Inflammatory macrophage treated with lipopolysaccharide for 4 hours (primary cell): ENCODE measurements around the gene MYRIP.
A peak's percentile ranks its signal among the peaks of the same experiment; 100 is the strongest.
"Not testable (repeated sequence)": the region's sequence is repeated elsewhere in the genome, so short reads cannot be mapped to it uniquely, and the experiment has no call there.

ENCODE experiments used
- DNase-seq: peaks from one replicate; pipeline ENCODE4 v3.0.0-alpha.2; 2020

Gene MYRIP

GRCh38 chr3:39977058-39977794 lies 167.8 kb downstream of the MYRIP start:
- DNase-seq: no peak

DNA sequence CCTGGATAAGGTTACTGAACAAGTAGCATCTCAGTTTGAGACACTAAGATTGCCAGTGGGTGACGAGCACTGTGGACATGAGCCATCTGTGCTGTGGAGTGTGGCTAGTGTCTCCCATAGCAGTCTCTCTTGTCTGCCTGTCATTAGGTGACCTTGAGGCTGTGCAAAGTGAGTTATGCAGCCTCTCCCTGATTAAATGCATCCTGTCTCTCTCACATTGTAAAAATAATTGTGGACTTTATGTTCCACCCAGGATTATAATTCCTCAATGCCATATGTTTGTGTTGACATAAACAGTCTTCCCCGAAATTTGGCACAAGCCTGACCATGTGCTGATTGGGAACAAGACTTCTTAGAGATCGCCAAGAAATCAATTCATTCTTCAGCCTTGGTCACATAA lies 168.9 kb downstream of the MYRIP start:
- no peak for DNase-seq

DNA sequence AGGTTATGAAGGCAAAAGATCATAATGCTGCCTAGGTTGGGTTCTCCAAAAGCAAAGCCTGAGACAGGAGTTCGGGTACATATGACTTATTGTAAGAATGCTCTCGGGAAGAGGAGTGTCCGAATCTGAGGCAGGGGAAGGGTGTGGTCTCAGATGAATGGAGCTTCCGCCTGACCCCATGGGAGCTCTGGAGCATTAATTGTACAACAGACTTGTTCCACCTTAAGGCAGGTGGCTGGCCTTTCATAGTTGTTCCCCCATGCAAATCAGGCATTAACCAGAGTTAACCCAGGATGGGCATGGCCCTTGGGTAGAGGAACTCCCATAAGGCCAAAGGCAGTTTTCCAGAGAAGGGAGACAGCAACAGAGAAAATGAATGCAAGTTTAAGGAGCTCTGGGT lies 170.6 kb downstream of the MYRIP start:
- no peak for DNase-seq

GRCh38 chr3:39980781-39981180 lies 171.4 kb downstream of the MYRIP start:
- no peak for DNase-seq

DNA sequence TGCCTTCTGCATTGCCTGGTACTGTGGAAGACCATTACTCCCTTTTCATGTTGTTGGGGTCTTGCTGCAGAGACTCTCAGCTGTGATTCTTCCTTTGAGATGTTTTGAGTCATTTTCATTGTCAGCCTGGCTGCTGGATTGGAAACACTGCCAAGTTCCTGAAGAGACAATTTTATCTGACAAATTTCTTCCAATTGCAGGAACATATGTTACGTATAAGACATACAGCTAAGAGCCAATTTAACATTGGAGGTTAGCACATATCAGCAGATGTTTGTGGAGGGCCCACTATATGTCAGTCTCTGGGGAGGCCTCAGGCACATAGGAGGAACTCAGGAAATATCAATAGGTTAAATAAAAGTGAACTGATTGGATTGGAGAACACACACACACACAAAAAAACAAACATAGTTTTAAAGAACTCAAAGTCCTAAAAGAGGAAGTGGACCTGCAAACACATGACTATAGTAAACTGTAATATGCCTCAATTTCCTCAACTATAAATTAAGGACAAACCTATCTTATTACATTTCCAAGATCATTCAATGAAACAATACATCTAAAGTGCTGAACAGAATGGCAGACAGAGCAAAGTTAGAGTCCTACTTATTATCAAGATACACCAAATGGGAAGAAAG lies 172.3 kb downstream of the MYRIP start:
- no peak for DNase-seq

DNA sequence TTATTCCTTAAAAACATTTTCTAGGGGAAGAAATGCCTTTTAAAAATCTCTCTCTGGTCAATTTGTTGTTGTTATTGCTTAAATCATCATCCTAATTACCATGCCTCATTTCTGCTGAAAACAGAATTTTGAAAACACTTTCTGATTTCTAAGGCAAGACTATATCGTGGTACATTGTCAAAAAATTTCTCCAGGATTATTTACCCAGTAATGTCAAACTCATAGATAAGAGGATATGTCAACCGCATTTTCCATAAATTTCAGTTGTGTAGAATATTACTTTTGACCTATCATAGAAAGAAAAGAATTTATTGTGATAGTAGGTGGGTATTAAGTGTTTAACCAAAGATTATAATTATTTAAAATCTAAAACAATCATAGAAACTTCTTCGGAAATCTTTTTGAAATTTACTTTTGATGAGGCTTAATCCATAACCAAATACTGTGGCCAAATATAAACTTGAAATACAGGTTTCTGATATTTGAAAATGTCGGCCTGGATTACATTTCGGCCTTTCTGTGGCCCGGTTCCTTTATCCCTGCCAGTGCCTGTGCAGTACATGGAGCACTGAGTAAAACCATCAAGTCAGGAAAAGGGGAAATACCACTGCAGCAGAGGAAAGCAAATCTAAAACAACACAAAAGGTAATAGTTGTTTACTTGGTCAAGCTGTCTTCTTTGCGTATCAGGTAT lies 173.4 kb downstream of the MYRIP start:
- no peak for DNase-seq

DNA sequence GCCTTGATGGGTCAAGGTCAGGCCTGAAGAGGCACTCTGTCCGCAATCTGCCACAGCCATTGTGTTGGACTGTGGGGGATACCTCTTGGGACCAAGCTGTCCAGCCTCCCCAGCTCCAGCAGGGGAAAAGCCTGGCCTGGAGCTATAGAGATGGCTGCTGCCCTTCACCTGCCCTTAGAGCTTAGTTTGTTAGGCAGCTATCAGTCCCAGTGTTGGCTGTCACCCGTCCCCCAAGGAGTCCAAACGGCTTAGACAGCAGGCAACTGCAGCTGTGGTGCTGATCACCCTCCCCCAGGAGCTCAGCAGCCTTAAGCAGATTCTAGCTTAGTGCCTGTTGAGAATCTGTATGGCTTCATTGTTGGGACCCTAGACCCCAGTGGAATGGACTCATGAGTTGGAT lies 180.3 kb downstream of the MYRIP start:
- DNase-seq: no peak

DNA sequence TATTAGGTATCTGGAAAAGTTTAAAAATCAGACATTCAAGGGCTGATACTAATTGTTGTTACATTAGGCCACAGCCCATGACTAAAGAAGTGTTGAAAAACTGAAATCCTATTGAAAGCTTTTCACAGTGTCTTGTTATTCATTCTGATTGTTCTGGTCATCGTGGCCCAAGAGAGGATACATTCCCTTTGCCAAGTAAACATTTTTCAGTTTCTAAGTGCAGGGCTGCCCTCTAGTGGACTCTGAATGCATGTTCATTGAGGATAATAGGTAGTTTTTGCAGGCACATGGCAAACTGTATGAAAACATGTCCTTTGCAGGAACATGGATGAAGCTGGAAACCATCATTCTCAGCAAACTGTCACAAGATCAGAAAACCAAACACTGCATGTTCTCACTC lies 181.1 kb downstream of the MYRIP start:
- peak; percentile 44 for DNase-seq

- DNase-seq: no peak
These were observed 199.4 kb downstream of the MYRIP start for GRCh38 chr3:40008796-40009195.

- DNase-seq: no peak
These were observed 200.6 kb downstream of the MYRIP start for GRCh38 chr3:40009991-40010390.

DNA sequence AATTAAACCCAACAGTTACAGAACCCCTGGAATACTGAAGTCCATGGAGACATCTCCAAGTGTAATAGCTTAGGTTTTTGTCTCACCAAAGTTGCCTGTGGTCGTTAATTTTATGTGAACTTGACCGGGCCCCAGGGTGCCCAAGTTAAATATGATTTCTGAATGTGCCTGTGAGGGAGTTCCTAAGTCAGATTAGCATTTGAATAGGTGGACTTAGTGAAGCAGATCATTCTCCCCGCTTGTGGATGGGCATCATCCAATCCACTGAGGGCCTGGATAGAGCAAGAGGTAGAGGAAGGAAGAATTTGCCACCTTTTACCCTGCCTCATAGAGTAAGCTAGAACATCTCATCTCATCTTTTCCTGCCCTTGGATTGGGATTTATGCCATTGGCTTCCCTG lies 203.0 kb downstream of the MYRIP start:
- no peak for DNase-seq

DNA sequence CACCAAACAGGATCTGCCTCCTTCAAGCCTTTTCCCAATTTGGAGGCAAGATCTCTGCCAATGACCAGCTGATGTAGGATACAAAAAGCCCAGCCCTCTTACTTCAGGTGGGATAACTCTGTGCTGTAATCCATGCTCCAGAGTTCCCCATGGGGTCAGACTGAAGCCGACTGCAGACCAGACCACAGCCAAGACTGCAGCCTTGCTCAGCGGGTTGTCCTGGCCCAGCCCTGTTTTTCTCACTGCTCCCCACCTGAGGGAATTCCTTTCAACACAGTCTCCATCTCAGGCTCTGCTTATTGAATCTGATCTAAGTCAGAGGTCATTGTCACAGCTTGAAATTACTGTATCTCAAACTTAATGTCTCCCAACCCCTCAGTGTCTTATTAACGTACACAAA lies 207.0 kb downstream of the MYRIP start:
- no peak for DNase-seq

DNA sequence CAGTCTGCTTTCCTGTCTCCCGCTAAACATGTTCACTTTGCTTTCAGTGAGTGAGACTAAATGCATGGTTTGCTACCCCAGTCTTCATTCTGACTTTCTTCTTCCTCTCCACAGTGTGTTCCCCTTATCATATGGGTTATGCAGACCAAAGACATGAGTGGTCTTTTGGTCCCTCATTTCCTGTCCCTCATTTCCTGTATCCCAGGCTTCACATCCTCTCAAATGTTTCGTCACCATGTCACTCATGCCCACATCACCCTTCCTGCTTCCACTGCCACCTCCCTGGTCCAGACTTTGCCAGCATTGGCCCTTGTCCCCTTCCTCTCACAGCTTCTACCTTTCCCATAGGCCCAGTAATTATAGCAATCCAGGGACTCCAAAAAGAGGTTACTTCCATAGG lies 209.0 kb downstream of the MYRIP start:
- no peak for DNase-seq

DNA sequence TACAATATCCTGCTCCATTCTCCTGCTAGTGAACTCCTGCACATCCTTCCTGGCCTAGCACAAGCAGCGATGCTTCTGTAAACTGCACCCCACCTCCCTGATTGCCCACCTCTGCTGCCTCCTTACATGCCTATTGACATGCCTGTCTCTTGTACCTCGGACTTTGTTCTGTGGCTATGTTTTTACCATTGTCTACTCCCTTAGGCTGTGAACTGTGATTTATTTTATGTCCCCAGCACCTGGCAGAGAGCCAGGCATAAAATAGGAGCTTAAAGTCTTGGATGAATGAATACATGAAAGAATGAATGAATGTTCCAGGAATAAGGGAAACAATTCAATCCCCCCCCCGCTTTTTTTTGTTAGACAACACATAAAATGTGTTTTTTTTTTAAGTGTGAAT lies 210.0 kb downstream of the MYRIP start:
- no peak for DNase-seq

DNA sequence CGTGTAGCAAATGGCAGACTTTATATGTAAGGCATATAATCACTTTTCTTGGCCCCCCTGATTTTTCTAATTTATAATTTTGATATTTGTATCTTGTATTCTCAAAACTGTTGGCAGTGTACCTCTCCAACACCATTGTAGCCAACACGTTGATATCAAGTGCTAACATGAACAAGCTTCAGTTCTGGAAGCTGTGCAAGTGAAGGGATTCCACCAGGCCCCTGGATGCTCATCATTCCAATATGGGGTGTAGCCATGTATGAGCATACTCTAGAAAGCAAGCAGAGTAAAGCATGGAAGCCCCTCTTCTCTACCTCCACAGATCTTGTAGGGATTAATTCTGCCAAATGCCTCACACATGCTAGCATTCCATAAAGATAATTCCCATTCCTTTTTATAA lies 211.3 kb downstream of the MYRIP start:
- no peak for DNase-seq

GRCh38 chr3:40021338-40021737 lies 211.9 kb downstream of the MYRIP start:
- no peak for DNase-seq

DNA sequence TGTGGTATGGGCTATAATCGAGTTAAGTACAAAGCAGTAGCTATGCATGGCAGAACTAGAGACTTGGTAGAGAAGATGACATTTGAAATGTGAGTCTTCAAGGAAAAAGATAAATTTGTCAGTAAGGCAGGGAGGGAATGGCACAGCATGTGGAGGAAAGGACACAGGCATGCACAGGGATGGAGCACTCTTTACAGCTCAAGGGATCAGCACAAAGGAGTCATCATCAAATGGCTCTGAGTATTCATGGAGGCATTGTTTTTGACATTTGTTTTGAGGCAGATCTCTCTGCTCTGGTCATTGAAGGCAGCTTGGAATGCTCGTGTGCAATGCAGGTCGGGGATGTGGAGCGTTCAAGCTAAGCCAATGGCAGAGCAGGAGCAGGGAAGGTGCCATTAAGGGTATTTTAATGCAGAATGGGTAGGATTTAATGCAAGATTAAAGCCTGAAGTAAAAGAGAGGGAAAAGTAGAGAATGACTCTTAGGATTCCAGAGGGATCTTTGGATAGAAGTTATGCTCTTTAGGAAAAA lies 213.0 kb downstream of the MYRIP start:
- DNase-seq: no peak

DNA sequence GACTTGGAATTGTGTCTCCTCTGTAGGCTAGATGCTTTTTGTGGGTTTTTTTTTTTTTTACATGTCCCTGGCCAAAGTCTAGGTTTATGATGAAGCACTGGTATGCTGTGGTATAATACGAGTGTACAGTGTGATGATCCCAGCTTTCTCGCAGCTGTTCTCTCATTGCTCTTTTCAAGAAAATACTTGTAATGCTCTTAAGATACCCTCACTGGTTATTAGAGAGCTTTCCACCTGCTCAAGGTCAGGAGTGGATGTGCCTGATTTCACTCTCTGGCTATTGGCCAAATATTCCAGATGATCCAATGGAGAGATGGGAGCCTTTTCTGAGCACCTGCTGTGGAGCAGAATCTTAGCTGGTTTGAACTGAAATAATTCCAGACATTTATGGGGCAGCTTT lies 215.1 kb downstream of the MYRIP start:
- DNase-seq: no peak

- DNase-seq: not testable (repeated sequence)
These were observed 216.5 kb downstream of the MYRIP start for GRCh38 chr3:40025892-40026291.

DNA sequence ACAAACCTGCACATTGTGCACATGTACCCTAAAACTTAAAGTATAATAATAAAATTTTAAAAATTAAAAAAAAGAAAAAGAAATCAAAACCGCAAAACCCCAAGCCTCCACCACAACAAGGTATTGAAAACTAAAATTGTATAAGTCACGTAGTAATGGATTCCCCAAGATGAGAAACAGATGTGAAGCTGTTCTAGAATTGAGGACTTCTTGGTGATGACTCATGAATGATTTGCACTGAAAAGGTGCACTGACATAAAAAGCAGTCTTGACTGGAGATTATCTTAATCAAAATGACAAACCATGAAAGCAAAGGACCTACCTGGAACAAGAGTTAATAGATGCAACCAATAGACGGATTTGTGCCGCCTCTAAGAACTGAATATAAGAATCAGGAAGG lies 225.8 kb downstream of the MYRIP start:
- DNase-seq: no peak

GRCh38 chr3:40037582-40037981 lies 228.2 kb downstream of the MYRIP start:
- DNase-seq: no peak

DNA sequence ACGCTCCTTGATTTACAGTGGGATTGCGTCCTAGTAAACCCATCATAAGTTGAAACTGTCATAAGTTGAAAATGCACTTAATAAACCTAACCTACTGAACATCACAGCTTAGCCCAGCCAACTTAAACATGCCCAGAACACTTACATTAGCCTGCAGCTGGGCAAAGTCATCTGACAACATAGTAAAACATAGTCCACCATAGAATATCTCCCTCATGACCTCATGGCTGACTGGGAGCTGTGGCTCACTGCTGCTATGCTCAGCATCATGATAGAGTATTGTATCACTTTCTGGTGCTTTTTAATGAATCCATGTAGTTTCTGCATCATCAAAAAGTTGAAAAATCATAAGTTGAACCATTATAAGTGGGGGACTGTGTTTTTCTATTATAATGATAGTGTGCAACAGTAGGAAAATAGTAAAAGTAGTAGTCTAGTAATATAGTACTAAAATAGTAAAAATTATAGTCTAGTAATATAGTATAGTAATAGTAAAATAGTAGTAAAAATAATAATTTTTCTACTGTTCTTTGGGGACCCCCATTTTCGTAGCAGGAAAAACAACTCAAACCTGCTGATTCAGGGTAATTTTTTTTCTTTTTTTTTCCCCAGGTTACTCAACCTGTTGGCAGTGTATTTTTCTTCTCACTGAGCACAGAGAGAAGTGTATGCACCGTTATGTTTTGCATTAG lies 233.5 kb downstream of the MYRIP start:
- no peak for DNase-seq

GRCh38 chr3:40043444-40043755 lies 234.0 kb downstream of the MYRIP start:
- no peak for DNase-seq

- no peak for DNase-seq
These were observed 235.1 kb downstream of the MYRIP start for GRCh38 chr3:40044487-40044886.
